C4-2B (cell line): ENCODE results near the gene SMG9.

Source experiments
- CTCF ChIP-seq: fragments of 450-650 bp; conservative IDR thresholded peaks from 2 replicates; pipeline ENCODE4 v1.5.1; 2017; ENCODE audit warnings: mild to moderate bottlenecking
- ZFX ChIP-seq: fragments of 450-650 bp; IDR thresholded peaks from 2 replicates; pipeline ENCODE4 v1.6.1; 2017

DNA sequence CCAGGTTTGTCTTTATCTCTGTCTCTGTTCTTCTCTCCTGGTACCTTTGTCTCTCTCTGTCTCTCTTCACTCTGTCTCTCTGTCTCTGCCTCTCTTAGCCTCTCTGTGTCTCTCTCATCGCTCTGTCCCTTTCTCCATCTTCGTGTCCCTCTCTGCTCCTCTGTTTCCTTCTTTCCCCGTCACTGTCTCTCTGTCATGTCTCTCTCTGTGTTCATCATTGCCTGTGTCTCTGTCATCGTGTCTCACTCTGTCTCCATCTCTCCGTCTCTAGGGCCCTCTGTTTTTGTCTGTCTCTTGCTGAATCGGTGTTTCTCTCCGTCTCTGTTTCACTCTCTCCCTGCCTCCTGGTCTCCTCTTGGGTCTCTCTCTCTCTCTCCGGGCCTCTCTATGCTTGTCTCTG is 28.9 kb upstream of the SMG9 start:
- TF ChIP-seq CTCF: no peak
- no peak for TF ChIP-seq ZFX
